ENCODE data around the gene ZAR1. TPM values are rescaled to one million over a fixed set of nuclear protein-coding genes. Genes with fewer than 3 reads are reported as not detected.
"Not testable (repeated sequence)": the region's sequence is repeated elsewhere in the genome, so short reads cannot be mapped to it uniquely, and the experiment has no call there.

ZAR1 gene
- total RNA-seq, 2 experiments from 2014 or later, result not detected

DNA sequence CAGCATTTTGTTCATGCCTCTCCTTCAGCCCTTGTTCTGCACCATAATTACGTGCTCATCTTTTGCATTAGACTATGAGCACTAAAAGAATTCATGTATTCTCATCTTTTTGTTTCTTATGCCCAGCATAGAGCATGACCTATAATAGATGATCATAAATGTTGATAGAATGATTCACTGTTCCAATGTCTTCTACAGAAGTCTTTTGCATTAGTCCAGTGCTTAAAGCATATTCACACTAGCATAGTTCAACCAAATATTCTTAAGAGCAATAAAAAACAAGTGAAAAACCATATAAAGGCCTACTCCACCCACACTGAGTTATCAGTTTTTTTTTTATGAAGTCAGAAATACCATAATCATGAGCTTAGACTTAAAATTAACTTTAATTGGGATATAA, 43.4 kb upstream of the ZAR1 start:
- H3K27ac ChIP-seq (ENCODE audit: low read depth, low read length, poor library complexity, severe bottlenecking), result no peak overlapping the region
- CTCF ChIA-PET (ENCODE audit: unreplicated experiment), result no interaction called here
- no peak overlapping the region for H2AFZ ChIP-seq (ENCODE audit: low read length)
- no peak overlapping the region for H3K4me3 ChIP-seq (ENCODE audit: low read depth, low read length, poor library complexity, severe bottlenecking)
- H3K9me2 ChIP-seq (ENCODE audit: insufficient read depth, low read length), result no peaks in the 10 kb centered on the region
- H3K4me1 ChIP-seq (ENCODE audit: insufficient read depth, low read length, poor library complexity, severe bottlenecking), result no peaks in the 10 kb centered on the region
- intact Hi-C loops (cut with micrococcal nuclease; ENCODE audit: unreplicated experiment), result loop anchor here (2.0 to 10.0 kb wide), 2 partner anchors 98 to 516 kb away; no protein-coding TSS in a partner anchor
- no peaks in the 10 kb centered on the region for H3K79me2 ChIP-seq (ENCODE audit: insufficient read depth, low read depth, low read length)
- POLR2A ChIA-PET, result interaction anchor here (1.1 kb wide), 1 partner anchor 21 kb away, joined by 3 read pairs; no protein-coding TSS in a partner anchor
- no peaks in the 10 kb centered on the region for H4K20me1 ChIP-seq (ENCODE audit: insufficient read depth, low read length)
- H3K36me3 ChIP-seq (ENCODE audit: insufficient read depth, low read length), result no peaks in the 10 kb centered on the region
- no peak overlapping the region for H3K4me2 ChIP-seq (ENCODE audit: low read length)
- no peaks in the 10 kb centered on the region for H3K9me3 ChIP-seq (ENCODE audit: low read length)
- no peak for TF ChIP-seq CTCF (conservative IDR thresholded peaks at IDR 0.05; ENCODE audit: low read length)
- no peak for TF ChIP-seq EZH2phosphoT487 (IDR thresholded peaks at IDR 0.05; ENCODE audit: borderline replicate concordance, low read depth, low read length)
- no peak for DNase-seq (ENCODE audit: low spot score)
- BruUV-seq (replicated peaks), result no TSS peak

DNA sequence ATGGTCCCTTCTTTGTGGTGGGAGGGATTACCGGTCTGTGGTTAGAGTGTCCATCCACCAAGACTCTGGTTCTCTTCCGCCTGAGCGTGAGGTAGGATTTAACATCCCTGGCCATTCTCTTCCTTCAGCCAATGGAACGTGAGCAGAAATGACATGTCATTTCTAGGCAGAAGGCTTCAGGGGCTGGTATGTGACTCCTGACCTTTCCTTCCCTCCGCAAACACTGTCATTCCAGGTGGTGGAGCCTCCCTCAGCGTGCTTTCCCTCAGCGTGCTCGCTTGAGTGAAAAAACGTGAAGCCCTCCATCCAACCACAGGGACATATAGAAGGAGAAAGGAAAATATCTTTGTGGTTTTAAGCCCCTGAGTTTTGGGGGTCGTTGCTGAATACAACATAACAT, 40.9 kb upstream of the ZAR1 start:
- no peak overlapping the region for H3K4me2 ChIP-seq (ENCODE audit: low read length)
- no TSS peak for BruUV-seq (replicated peaks)
- no peak for DNase-seq (ENCODE audit: low spot score)
- H4K20me1 ChIP-seq (ENCODE audit: insufficient read depth, low read length), result no peaks in the 10 kb centered on the region
- no peak for TF ChIP-seq CTCF (conservative IDR thresholded peaks at IDR 0.05; ENCODE audit: low read length)
- no peak for TF ChIP-seq EZH2phosphoT487 (IDR thresholded peaks at IDR 0.05; ENCODE audit: borderline replicate concordance, low read depth, low read length)
- no peaks in the 10 kb centered on the region for H3K9me2 ChIP-seq (ENCODE audit: insufficient read depth, low read length)
- ChIA-PET CTCF (ENCODE audit: unreplicated experiment) (no interaction called here), POLR2A (no interaction called here)
- no peaks in the 10 kb centered on the region for H3K4me1 ChIP-seq (ENCODE audit: insufficient read depth, low read length, poor library complexity, severe bottlenecking)
- intact Hi-C loops (cut with micrococcal nuclease; ENCODE audit: unreplicated experiment), result loop anchor here (10.0 kb wide), 1 partner anchor 96 kb away; no protein-coding TSS in a partner anchor
- no peak overlapping the region for H3K4me3 ChIP-seq (ENCODE audit: low read depth, low read length, poor library complexity, severe bottlenecking)
- no peaks in the 10 kb centered on the region for H3K79me2 ChIP-seq (ENCODE audit: insufficient read depth, low read depth, low read length)
- no peaks in the 10 kb centered on the region for H3K9me3 ChIP-seq (ENCODE audit: low read length)
- H2AFZ ChIP-seq (ENCODE audit: low read length), result no peak overlapping the region
- H3K36me3 ChIP-seq (ENCODE audit: insufficient read depth, low read length), result no peaks in the 10 kb centered on the region
- no peak overlapping the region for H3K27ac ChIP-seq (ENCODE audit: low read depth, low read length, poor library complexity, severe bottlenecking)

DNA sequence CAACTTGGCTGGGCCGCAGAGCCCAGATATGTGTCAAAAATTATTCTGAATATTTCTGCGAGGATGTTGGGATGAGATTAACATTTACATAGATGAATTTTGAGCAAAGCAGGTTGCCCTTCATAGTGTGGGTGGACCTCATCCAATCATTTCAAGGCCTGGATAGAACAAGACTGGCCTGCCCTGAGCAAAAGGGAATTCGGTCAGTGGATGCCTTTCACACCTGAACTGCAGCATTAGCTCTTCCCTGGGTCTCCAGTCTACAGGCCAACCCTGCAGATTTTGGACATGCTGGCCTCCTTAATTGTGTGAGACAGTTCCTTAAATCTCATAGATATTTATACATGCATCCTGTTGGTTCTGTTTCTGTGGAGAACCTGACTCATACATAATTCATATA, 39.3 kb upstream of the ZAR1 start:
- TF ChIP-seq CTCF (conservative IDR thresholded peaks at IDR 0.05; ENCODE audit: low read length) (no peak), EZH2phosphoT487 (IDR thresholded peaks at IDR 0.05; ENCODE audit: borderline replicate concordance, low read depth, low read length) (no peak)
- no peak overlapping the region for H2AFZ ChIP-seq (ENCODE audit: low read length)
- CTCF ChIA-PET (ENCODE audit: unreplicated experiment), result no interaction called here
- H3K79me2 ChIP-seq (ENCODE audit: insufficient read depth, low read depth, low read length), result no peaks in the 10 kb centered on the region
- DNase-seq (ENCODE audit: low spot score), result no peak
- H3K4me3 ChIP-seq (ENCODE audit: low read depth, low read length, poor library complexity, severe bottlenecking), result no peak overlapping the region
- H3K4me2 ChIP-seq (ENCODE audit: low read length), result no peak overlapping the region
- POLR2A ChIA-PET, result interaction anchor here (0.7 kb wide), 1 partner anchor 102 kb away, joined by 4 read pairs; no protein-coding TSS in a partner anchor
- intact Hi-C loops (cut with micrococcal nuclease; ENCODE audit: unreplicated experiment), result no loop called here
- no peaks in the 10 kb centered on the region for H3K36me3 ChIP-seq (ENCODE audit: insufficient read depth, low read length)
- H3K9me3 ChIP-seq (ENCODE audit: low read length), result no peaks in the 10 kb centered on the region
- no peak overlapping the region for H3K27ac ChIP-seq (ENCODE audit: low read depth, low read length, poor library complexity, severe bottlenecking)
- H3K4me1 ChIP-seq (ENCODE audit: insufficient read depth, low read length, poor library complexity, severe bottlenecking), result no peaks in the 10 kb centered on the region
- no peaks in the 10 kb centered on the region for H3K9me2 ChIP-seq (ENCODE audit: insufficient read depth, low read length)
- no peaks in the 10 kb centered on the region for H4K20me1 ChIP-seq (ENCODE audit: insufficient read depth, low read length)
- no TSS peak for BruUV-seq (replicated peaks)

- H3K79me2 ChIP-seq (ENCODE audit: insufficient read depth, low read depth, low read length); intact Hi-C loops (cut with micrococcal nuclease; ENCODE audit: unreplicated experiment); H4K20me1 ChIP-seq (ENCODE audit: insufficient read depth, low read length); H2AFZ ChIP-seq (ENCODE audit: low read length); H3K36me3 ChIP-seq (ENCODE audit: insufficient read depth, low read length); CTCF ChIA-PET (ENCODE audit: unreplicated experiment); H3K4me2 ChIP-seq (ENCODE audit: low read length); H3K9me2 ChIP-seq (ENCODE audit: insufficient read depth, low read length); BruUV-seq (replicated peaks); DNase-seq (ENCODE audit: low spot score); H3K4me3 ChIP-seq (ENCODE audit: low read depth, low read length, poor library complexity, severe bottlenecking); H3K4me1 ChIP-seq (ENCODE audit: insufficient read depth, low read length, poor library complexity, severe bottlenecking); H3K27ac ChIP-seq (ENCODE audit: low read depth, low read length, poor library complexity, severe bottlenecking); POLR2A ChIA-PET; H3K9me3 ChIP-seq (ENCODE audit: low read length): not testable (repeated sequence)
Measured at GRCh38 chr4:48451656-48452055, 38.4 kb upstream of the ZAR1 start.
